ENCODE data around the gene MTFP1. TPM values are rescaled to one million over a fixed set of nuclear protein-coding genes. Genes with fewer than 3 reads are reported as not detected.

Gene MTFP1
- total RNA-seq, 1 experiment from 2014 or later = 86.9 TPM

- H3K36me3 ChIP-seq (ENCODE audit: insufficient read depth, low read length, poor library complexity, severe bottlenecking) = peaks cover 25% of the 10 kb centered on the region
- peak; percentile 61 for DNase-seq (ENCODE audit: low spot score)
- TF ChIP-seq CTCF (conservative IDR thresholded peaks at IDR 0.05; ENCODE audit: low read depth, low read length) (no peak), EZH2 (IDR thresholded peaks at IDR 0.05; ENCODE audit: borderline replicate concordance, low read depth, low read length, poor library complexity, severe bottlenecking) (no peak)
- no peaks in the 10 kb centered on the region for H3K9me3 ChIP-seq (ENCODE audit: low read depth, low read length, poor library complexity, severe bottlenecking)
- peaks cover 50% of the 10 kb centered on the region for H3K4me1 ChIP-seq (ENCODE audit: insufficient read depth, low read length, poor library complexity, severe bottlenecking)
- ChIA-PET CTCF (interaction anchor here (0.6 to 2.0 kb wide), 6 partner anchors 10 to 182 kb away, joined by 3 to 10 read pairs (median 4); partner anchors contain the start of genes RNF215 and TCN2), POLR2A (ENCODE audit: low non-redundant PET) (interaction anchor here (0.9 to 1.4 kb wide), 2 partner anchors 26 to 28 kb away, joined by 3 to 14 read pairs; partner anchors contain the start of gene SEC14L2)
- no peaks in the 10 kb centered on the region for H3K27me3 ChIP-seq (replicated peaks; ENCODE audit: insufficient read depth, low read depth, low read length, poor library complexity)
- intact Hi-C loops (cut with micrococcal nuclease; ENCODE audit: unreplicated experiment) = loop anchor here (5.0 kb wide), 1 partner anchor 137 kb away; the partner anchor contains the start of gene CASTOR1
- H3K27ac ChIP-seq (ENCODE audit: low read depth, low read length, poor library complexity, severe bottlenecking) = peak overlapping the region; percentile 94
- peak overlapping the region; percentile 77 for H3K4me3 ChIP-seq (ENCODE audit: low read depth, low read length, poor library complexity, severe bottlenecking)
- no TSS peak for BruUV-seq (replicated peaks)
These were observed 838 bp upstream of the MTFP1 start for GRCh38 chr22:30424534-30425326.

- peak overlapping the region; percentile 94 for H3K27ac ChIP-seq (ENCODE audit: low read depth, low read length, poor library complexity, severe bottlenecking)
- H3K36me3 ChIP-seq (ENCODE audit: insufficient read depth, low read length, poor library complexity, severe bottlenecking) = peaks cover 21% of the 10 kb centered on the region
- CTCF ChIA-PET = interaction anchor here (0.6 to 2.0 kb wide), 4 partner anchors 11 to 182 kb away, joined by 4 to 6 read pairs (median 4); partner anchors contain the start of gene TCN2
- no peaks in the 10 kb centered on the region for H3K9me3 ChIP-seq (ENCODE audit: low read depth, low read length, poor library complexity, severe bottlenecking)
- intact Hi-C loops (cut with micrococcal nuclease; ENCODE audit: unreplicated experiment) = no loop called here
- H3K4me3 ChIP-seq (ENCODE audit: low read depth, low read length, poor library complexity, severe bottlenecking) = peak overlapping the region; percentile 77
- no peak for DNase-seq (ENCODE audit: low spot score)
- BruUV-seq (replicated peaks) = no TSS peak
- POLR2A ChIA-PET (ENCODE audit: low non-redundant PET) = interaction anchor here (0.9 to 1.4 kb wide), 2 partner anchors 26 to 28 kb away, joined by 3 to 14 read pairs; partner anchors contain the start of gene SEC14L2
- TF ChIP-seq EZH2 (IDR thresholded peaks at IDR 0.05; ENCODE audit: borderline replicate concordance, low read depth, low read length, poor library complexity, severe bottlenecking) (no peak), CTCF (conservative IDR thresholded peaks at IDR 0.05; ENCODE audit: low read depth, low read length) (no peak)
- H3K4me1 ChIP-seq (ENCODE audit: insufficient read depth, low read length, poor library complexity, severe bottlenecking) = peaks cover 50% of the 10 kb centered on the region
- no peaks in the 10 kb centered on the region for H3K27me3 ChIP-seq (replicated peaks; ENCODE audit: insufficient read depth, low read depth, low read length, poor library complexity)
These were observed 297 bp upstream of the MTFP1 start for GRCh38 chr22:30425327-30425615.

- Histone ChIP-seq H3K4me1 (ENCODE audit: insufficient read depth, low read length, poor library complexity, severe bottlenecking) (peaks cover 36% of the 10 kb centered on the region), H3K36me3 (ENCODE audit: insufficient read depth, low read length, poor library complexity, severe bottlenecking) (peaks cover 20% of the 10 kb centered on the region), H3K9me3 (ENCODE audit: low read depth, low read length, poor library complexity, severe bottlenecking) (no peaks in the 10 kb centered on the region), H3K4me3 (ENCODE audit: low read depth, low read length, poor library complexity, severe bottlenecking) (peak overlapping the region; percentile 77), H3K27me3 (replicated peaks; ENCODE audit: insufficient read depth, low read depth, low read length, poor library complexity) (no peaks in the 10 kb centered on the region), H3K27ac (ENCODE audit: low read depth, low read length, poor library complexity, severe bottlenecking) (peak overlapping the region; percentile 94)
- no TSS peak for BruUV-seq (replicated peaks)
- DNase-seq (ENCODE audit: low spot score) = peak; percentile 96
- intact Hi-C loops (cut with micrococcal nuclease; ENCODE audit: unreplicated experiment) = no loop called here
- POLR2A ChIA-PET (ENCODE audit: low non-redundant PET) = no interaction called here
- TF ChIP-seq CTCF (conservative IDR thresholded peaks at IDR 0.05; ENCODE audit: low read depth, low read length) (peak; percentile 91), EZH2 (IDR thresholded peaks at IDR 0.05; ENCODE audit: borderline replicate concordance, low read depth, low read length, poor library complexity, severe bottlenecking) (no peak)
- CTCF ChIA-PET = interaction anchor here (0.8 to 1.5 kb wide), 2 partner anchors 13 to 14 kb away, joined by 3 to 5 read pairs; no protein-coding TSS in a partner anchor
These were observed 1.1 kb downstream of the MTFP1 start for GRCh38 chr22:30426388-30427353.
